Activated naive CD4-positive, alpha-beta T cell treated with anti-CD3 and anti-CD28 coated beads, Interleukin-2, amount 50 U/mL, for 16 hours (primary cell): ENCODE data around the gene CD247.
"Not testable (repeated sequence)": the region's sequence is repeated elsewhere in the genome, so short reads cannot be mapped to it uniquely, and the experiment has no call there.

Source experiments
- DNase-seq: peaks from one replicate; pipeline ENCODE4 v3.0.0-alpha.2; 2020

The CD247 gene

DNA sequence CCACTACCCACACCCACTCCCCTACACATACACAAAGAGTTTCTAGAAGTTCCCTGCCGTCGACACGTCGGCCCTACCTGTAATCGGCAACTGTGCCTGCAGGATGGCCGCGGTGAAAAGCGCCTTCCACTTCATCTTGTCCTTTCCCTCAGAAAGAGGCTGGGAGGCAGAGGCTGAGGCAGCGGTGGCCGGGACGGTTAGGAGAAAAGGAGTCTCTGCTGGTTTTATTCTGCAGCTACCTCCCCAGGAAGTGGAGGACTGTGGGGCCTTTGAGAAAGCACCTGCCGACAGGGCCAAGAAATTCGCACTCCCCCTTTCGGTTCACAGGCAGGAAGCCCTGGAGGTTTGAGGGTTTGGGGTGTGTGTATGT, at the start of gene CD247:
TSS of gene CD247 (minus strand) at position 199 of the 370 bp plus-strand sequence. CDS start at position 135, 64 bp downstream.
- peak; percentile 72 for DNase-seq

DNA sequence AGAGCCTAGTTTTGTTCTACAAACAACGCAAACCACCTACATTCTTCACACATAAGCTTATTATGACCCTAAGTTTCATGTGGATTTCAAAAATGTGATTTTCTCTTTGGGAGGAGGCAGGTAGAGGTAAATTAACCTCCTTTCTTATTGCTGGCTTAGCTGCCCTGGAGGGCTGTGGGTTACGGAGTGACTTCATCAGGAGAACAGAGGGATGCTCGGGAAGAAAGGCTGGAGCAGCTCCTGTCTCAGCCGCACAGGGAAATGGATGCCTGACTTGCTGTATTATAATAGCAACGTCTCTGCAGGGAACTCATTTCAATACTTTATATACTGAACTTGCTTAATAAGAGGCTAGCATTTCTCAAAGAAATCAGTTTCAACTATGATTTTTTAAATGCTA, 49.3 kb upstream of the CD247 start:
- no peak for DNase-seq

GRCh38 chr1:167566766-167567165, 48.4 kb upstream of the CD247 start:
- DNase-seq, result no peak

- no peak for DNase-seq
Measured at GRCh38 chr1:167565922-167566321, 47.6 kb upstream of the CD247 start.

DNA sequence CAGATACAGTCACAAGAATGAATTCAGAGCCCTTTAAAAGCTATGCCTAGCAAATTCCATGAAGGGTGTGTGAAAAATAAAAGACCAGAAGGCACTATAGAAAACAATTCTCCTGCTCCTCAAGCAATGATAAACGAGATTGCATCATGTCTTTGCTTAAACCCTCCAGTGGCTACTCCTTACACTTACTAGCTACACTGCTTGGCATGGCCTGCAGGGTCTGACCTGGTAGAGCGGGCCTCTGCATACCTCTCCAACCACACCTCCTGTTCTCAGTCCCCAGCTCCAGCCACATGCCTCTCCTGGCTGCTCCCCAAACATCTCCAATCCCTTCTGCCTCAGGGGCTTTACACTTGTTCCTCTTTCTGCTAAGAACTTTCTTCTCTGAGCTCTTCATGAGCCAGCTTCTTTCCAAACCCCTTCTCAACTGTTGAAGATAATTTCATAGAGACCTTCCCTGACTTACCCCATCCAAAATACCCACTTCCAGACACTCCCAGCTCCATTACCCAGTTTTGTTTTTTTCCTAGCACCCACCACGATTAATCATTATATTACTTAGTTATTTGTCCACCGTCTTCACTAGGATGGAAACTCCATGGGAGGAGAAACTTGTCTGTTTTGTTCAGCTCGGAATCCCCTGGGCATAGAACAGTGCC, 46.4 kb upstream of the CD247 start:
- no peak for DNase-seq

- no peak for DNase-seq
Measured at GRCh38 chr1:167563579-167564246, 45.4 kb upstream of the CD247 start.

- DNase-seq, result no peak
Measured at GRCh38 chr1:167562702-167563101, 44.4 kb upstream of the CD247 start.

GRCh38 chr1:167561753-167562152, 43.4 kb upstream of the CD247 start:
- no peak for DNase-seq

DNA sequence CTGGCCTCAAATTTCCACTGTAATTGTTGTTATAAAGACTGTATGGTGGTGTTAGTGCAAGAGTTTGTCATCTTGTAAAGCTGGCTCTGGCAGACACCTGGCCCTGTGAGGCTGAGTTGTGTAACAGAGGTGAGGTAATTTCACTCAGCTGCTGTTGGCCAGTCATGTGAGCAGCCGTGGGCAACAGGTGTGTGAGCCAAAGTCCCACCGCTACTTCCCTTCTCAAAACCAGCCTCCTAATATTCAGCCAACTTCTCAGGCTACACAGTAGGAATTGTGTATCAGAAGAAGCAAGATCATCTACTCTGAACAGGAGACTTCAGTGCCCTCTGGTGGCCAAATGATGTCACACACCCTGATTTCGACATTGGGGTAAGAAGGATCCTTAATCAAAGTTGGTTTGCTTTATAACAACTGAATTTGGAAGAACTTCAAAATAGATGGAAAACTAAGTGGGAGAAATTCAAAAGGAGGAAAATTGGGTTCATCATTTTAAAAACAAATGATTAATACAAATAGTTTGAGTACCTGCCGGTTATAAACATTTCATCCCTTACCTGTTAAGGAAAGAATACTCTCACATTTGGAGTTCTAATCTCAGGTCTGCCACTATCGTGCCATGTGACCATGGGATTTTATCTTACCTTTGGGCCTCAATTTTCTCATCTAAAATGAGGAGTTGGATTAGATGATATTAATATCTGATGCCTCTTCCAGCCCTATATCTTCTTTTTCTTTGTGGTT, 37.8 kb upstream of the CD247 start:
- peak; percentile 77 for DNase-seq

DNA sequence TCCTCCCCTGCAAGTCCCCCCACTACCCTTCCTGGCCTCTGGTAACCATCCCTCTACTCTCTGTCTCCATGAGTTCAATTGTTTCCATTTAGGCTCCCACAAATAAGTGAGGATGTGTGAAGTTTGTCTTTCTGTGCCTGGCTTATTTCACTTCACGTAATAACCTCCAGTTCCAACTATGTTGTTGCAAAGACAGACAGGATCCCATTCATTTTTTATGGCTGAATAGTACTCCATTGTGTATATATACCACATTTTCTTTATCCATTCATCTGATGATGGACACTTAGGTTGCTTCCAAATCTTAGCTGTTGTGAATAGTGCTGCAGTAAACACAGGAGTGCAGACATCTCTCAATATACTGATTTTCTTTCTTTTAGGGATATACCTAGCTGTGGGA, 36.7 kb upstream of the CD247 start:
- not testable (repeated sequence) for DNase-seq

GRCh38 chr1:167554028-167554779, 35.9 kb upstream of the CD247 start:
- no peak for DNase-seq

- peak; percentile 92 for DNase-seq
Measured at GRCh38 chr1:167553136-167554027, 35.1 kb upstream of the CD247 start, which contains the start of gene CREG1. Gene CREG1, minus strand, starts transcription at chr1:167553762.

DNA sequence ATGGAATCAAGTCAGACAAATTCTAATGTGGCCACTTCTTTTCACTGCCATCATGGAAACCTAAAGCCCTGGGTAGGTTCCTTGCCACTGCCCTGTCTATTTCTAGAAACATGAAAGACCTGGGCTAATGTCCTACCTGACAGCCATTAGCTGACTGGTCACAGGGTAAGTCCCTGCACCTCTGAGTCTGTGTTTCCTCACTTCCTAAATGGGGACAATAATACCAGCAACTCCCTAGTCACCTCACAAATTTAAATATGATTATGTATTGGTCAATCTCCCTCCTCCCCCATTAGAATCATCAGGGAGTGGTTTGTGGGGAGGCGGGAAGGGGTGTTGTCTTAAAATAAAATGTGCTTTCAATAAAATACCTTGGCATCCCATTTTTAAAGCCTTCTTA, 33.0 kb upstream of the CD247 start:
- no peak for DNase-seq

GRCh38 chr1:167548059-167548932, 30.0 kb upstream of the CD247 start:
- DNase-seq, result no peak

DNA sequence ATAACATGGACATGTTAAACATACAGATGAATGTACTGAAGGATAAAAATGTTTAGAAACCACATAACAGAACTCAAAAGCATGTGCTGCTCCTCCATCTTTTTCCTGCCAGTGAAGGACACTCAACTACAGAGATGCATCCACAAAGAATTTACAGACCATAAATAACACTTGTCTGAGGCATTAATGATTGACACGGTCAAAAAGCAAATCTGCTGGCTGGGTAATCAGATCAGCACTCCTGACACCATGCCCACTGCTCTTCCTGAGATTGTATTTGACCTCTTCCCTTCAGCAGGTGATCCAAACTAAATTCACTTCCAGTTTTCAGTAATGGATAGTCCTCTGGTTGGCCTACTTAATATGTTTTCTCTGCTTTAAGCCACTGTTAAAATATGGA, 28.6 kb upstream of the CD247 start:
- DNase-seq, result no peak

DNA sequence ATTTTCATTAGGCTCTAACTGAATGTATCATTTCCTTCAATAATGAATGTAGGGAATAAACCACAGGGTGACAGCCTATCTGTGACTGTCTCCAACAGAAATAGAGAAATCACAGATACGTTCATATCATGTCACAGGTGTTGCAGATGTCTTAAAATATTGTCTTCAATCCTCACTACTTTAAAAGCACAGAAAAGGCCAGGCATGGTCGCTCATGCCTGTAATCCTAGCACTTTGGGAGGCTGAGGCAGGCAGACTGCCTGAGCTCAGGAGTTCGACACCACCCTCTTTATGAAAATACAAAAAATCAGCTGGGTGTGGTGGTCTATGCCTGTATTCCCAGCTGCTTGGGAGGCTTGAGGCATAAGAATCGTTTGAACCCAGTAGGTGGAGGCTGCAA, 27.0 kb upstream of the CD247 start:
- DNase-seq, result no peak

DNA sequence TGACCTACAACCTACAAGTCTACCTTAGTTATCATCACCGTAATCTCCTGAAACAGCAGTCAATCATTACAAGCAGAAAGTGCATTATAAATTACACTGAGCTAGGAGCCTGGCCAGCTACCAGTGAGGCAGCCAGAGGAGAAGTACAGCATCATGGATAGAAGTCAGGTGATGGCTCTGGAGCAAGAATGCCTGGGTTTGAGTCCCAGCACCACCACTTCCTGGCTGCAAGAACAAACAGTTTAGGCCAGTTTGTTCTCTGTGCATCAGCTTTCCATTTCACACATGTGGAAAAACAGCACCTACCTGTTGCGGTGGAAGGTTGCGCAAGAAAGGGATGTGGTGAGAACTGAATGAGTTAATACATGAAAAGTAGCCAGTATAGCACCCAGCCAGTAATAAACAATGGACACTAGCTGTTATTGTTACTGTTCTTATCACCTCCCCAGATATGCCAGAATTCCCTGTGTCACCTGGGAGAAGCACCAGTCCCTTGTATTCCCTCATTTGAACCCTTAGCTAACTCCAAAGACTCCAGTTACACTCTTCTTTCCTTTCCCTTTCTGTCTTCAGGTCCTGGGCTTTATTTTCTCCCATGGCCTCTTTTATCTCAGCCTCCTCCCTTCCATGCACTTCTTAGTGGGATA, 26.2 kb upstream of the CD247 start:
- DNase-seq, result no peak

DNA sequence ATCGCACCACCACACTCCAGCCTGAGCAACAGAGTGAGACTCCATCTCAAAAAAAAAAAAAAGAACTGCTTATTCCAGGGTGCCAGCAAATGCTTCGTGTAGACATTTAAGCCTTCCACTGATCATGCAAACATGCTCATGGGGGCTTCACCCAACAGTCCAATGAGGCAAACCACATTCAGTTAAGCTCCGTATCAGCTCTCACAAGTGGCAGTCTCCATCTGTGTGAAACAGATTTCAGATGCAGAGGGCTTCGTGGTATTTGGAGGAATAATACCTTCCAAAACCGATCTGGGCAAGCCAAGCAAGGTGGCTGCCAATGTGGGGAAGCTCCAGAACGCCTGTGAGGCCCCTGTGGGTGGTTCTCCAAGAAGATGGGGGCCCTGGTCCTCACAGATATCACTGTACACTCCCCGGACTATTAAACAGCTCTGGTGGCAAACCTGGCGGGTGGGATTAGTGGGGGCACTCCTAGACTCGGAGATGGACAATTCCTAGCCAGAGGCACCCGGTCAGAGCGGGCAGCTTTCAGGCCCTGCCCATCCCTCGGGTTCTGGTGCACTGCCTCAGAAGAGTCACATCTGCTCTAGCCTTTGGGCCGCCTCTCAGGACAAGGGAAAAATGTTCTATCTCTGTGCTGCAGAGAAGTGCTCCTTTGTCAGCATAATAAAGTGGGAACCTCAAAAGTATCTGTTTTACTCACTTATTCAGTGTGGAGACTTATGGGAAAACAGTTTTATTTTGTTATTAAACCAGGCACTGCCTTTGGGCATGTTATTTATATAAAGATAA, 25.1 kb upstream of the CD247 start:
- no peak for DNase-seq

GRCh38 chr1:167542109-167543032, 24.0 kb upstream of the CD247 start:
- DNase-seq, result no peak
